IPS-15b (cell line): ENCODE data around the gene TMEM131L.
A peak's percentile ranks its signal among the peaks of the same experiment; 100 is the strongest.

Experiments
- H3K27me3 ChIP-seq: one replicate; pipeline ENCODE4 v1.6.1; 2013; ENCODE audit warnings: low read length; ENCODE audit not compliant: control insufficient read depth, insufficient read depth
- H3K36me3 ChIP-seq: one replicate; pipeline ENCODE4 v1.6.1; 2013; ENCODE audit warnings: low read length; ENCODE audit not compliant: control insufficient read depth, insufficient read depth
- H3K4me1 ChIP-seq: one replicate; pipeline ENCODE4 v1.6.1; 2013; ENCODE audit warnings: mild to moderate bottlenecking, low read length; ENCODE audit not compliant: control insufficient read depth, insufficient read depth
- H3K4me3 ChIP-seq: one replicate; pipeline ENCODE4 v1.5.1; 2013; ENCODE audit warnings: low read depth, low read length
- H3K9ac ChIP-seq: one replicate; pipeline ENCODE4 v1.6.1; 2013; ENCODE audit warnings: low read depth, mild to moderate bottlenecking, low read length
- H3K9me3 ChIP-seq: one replicate; pipeline ENCODE4 v1.6.1; 2013; ENCODE audit warnings: mild to moderate bottlenecking, low read length; ENCODE audit not compliant: control insufficient read depth, insufficient read depth

TMEM131L gene

DNA sequence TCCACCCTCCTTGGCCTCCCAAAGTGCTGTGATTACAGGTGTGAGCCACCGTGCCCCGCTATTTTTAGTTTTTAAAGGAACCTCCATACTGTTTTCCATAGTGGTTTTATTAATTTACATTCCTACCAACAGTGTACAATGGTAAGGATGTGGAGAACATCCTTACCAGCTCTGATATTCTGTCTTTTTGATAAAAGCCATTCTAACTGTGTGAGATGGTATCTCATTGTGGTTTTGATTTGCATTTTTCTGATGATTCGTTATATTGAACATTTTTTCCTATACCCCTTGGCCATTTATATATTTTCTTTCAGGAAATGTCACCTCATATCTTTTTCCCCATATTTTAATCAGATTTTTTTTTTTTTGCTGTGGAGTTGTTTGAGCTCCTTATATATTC, 203.7 kb downstream of the TMEM131L start:
- Histone ChIP-seq H3K4me3 (no peak overlapping the region), H3K9me3 (no peaks in the 10 kb centered on the region), H3K9ac (no peak overlapping the region), H3K36me3 (no peaks in the 10 kb centered on the region), H3K27me3 (no peaks in the 10 kb centered on the region), H3K4me1 (no peaks in the 10 kb centered on the region)

DNA sequence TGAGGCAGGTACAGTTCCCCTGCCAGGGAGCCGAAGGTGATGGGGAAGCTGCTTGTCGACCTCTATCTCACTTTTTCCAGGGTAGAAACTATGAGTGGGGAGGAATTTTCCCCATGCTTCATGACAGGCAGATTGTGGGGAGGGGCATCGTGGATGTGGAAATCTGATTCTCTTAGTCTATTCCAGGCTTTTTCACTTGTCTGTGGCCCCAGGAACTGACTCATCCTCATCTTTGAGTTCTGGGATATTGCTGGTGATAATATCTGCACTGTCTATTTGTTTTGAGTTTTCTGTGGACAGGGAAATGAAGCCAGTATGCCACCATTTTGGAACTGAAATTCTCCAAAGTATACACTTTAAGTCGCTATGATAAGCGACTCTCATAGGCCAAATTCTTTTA, 210.3 kb downstream of the TMEM131L start:
- Histone ChIP-seq H3K9me3 (no peaks in the 10 kb centered on the region), H3K4me3 (no peak overlapping the region)

GRCh38 chr4:153676984-153677383, 210.8 kb downstream of the TMEM131L start:
- H3K9ac ChIP-seq: no peak overlapping the region
- H3K36me3 ChIP-seq: no peaks in the 10 kb centered on the region

More for the DNA sequence above, 210.3 kb downstream of the TMEM131L start:
- no peaks in the 10 kb centered on the region for H3K4me1 ChIP-seq
- no peaks in the 10 kb centered on the region for H3K36me3 ChIP-seq
- no peak overlapping the region for H3K9ac ChIP-seq
- H3K27me3 ChIP-seq: peaks cover 2% of the 10 kb centered on the region

DNA sequence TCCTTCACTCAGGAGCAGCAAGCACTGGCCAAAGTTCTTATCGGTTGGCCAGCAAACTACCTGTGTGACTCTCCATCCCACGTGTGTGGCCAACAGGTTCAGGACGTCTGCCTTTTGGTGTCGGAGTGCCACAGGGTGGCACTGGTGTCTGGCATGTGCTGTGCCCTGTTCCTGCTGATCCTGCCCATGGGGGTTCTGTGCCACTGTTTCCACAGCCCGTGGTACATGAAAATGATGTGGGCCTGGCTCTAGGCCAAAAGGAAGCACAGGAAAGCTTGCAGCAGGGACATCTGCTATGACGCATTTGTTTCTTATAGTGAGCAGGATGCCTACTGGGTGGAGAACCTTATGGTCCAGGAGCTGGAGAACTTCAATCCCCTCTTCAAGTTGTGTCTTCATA, 213.3 kb downstream of the TMEM131L start:
- peaks cover 4% of the 10 kb centered on the region for H3K4me1 ChIP-seq
- no peak overlapping the region for H3K9ac ChIP-seq
- H3K9me3 ChIP-seq: no peaks in the 10 kb centered on the region
- H3K36me3 ChIP-seq: no peaks in the 10 kb centered on the region
- no peak overlapping the region for H3K4me3 ChIP-seq
- peaks cover 30% of the 10 kb centered on the region for H3K27me3 ChIP-seq

More at GRCh38 chr4:153676984-153677383, 210.8 kb downstream of the TMEM131L start:
- peaks cover 7% of the 10 kb centered on the region for H3K27me3 ChIP-seq
- H3K9me3 ChIP-seq: no peaks in the 10 kb centered on the region
- no peaks in the 10 kb centered on the region for H3K4me1 ChIP-seq
- H3K4me3 ChIP-seq: no peak overlapping the region

- Histone ChIP-seq H3K9ac (peak overlapping the region; percentile 18), H3K4me3 (peak overlapping the region; percentile 64)
Observed at GRCh38 chr4:153683763-153684181, 217.6 kb downstream of the TMEM131L start.

DNA sequence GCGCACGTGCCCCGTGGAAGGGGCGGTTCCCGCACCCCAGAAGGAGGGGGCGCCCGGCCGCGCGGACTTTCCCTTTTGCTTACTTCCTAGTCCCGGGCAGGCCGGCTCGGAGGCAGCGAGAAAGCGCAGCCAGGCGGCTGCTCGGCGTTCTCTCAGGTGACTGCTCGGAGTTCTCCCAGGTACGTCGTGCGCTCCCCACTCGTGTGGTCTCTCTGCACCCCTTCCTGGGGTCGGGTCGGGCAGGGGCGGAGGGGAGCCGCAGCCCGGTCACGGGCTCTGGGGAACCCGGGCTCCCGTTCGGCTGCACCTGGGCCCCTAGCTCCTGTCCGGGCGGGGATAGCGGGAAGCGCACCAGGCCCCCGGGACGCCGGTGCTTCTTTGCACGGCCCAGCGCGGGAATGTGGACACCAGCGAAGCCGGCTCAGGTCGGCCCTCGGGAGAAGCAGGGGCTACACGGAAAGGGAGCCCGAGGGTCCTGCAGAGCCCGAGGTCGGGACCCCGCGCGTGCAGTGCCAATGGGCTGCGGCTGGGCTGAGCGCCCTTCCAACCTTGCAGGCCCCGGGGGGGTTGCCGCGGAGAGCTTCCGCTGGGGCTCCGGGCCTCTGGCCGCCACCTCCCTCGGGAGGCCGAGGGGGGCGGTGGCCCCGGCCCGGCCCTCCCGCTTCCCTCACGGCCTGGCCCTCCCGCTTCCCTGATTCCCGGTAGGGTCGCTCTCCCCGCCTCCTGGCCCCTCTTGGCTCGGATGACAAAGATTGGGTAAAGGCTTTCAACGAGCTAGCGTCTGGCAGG, 218.2 kb downstream of the TMEM131L start, which contains the start of gene TLR2:
Gene TLR2 (plus strand): TSS at position 99 of the 789 bp plus-strand sequence. CDS start 18,628 bp downstream, outside the sequence.
- H3K4me3 ChIP-seq: peak within 1 kb of the TSS; percentile 64
- H3K36me3 ChIP-seq: no peaks in the 10 kb centered on the region
- peaks cover 4% of the 10 kb centered on the region for H3K4me1 ChIP-seq
- peaks cover 48% of the 10 kb centered on the region for H3K27me3 ChIP-seq
- peaks cover 7% of the 10 kb centered on the region for H3K9me3 ChIP-seq
- peak within 1 kb of the TSS; percentile 18 for H3K9ac ChIP-seq

More at GRCh38 chr4:153683763-153684181, 217.6 kb downstream of the TMEM131L start:
- Histone ChIP-seq H3K27me3 (peaks cover 48% of the 10 kb centered on the region), H3K4me1 (peaks cover 4% of the 10 kb centered on the region), H3K36me3 (no peaks in the 10 kb centered on the region), H3K9me3 (peaks cover 7% of the 10 kb centered on the region)

- Histone ChIP-seq H3K9ac (no peak overlapping the region), H3K4me3 (peak overlapping the region; percentile 64), H3K9me3 (peaks cover 7% of the 10 kb centered on the region), H3K4me1 (peaks cover 4% of the 10 kb centered on the region), H3K36me3 (no peaks in the 10 kb centered on the region), H3K27me3 (peaks cover 48% of the 10 kb centered on the region)
Observed at GRCh38 chr4:153684971-153685371, 218.8 kb downstream of the TMEM131L start.
